HCT116 (cell line): ENCODE measurements around the gene USP53.

Experiments
- CTCF ChIP-seq, 3 experiments: fragments of 200-600 bp in 1 of 3; sonication (generic) in 1 of 3; IDR thresholded peaks in 2 of 3; conservative IDR thresholded peaks in 1 of 3; 2 replicates each; pipeline ENCODE4 v1.5.1; 2012 to 2017; ENCODE audit warnings: low read depth in 2 of 3, low read length in 2 of 3, antibody characterized with exemption in 1 of 3, borderline replicate concordance in 1 of 3, control low read depth in 1 of 3, mild to moderate bottlenecking in 1 of 3, mixed read lengths in 1 of 3, mixed run types in 1 of 3, moderate library complexity in 1 of 3; ENCODE audit not compliant: insufficient read depth in 1 of 3
- RAD21 ChIP-seq: IDR thresholded peaks from 2 replicates; pipeline ENCODE4 v1.6.1; 2012; ENCODE audit warnings: low read depth, mild to moderate bottlenecking

GRCh38 chr4:119209586-119209985 lies 2.9 kb upstream of the USP53 start:
- TF ChIP-seq CTCF (IDR thresholded peaks at IDR 0.05 in 2 of 3, conservative IDR thresholded peaks at IDR 0.05 in 1 of 3; ENCODE audit: borderline replicate concordance in 1 of 3, insufficient read depth in 1 of 3, low read depth in 2 of 3, low read length in 2 of 3) (no peak), RAD21 (no peak)
